Measurements from ENCODE around the gene SMYD3. TPM values are rescaled to one million over a fixed set of nuclear protein-coding genes. Genes with fewer than 3 reads are reported as not detected.

SMYD3 gene
- total and polyA plus RNA-seq, 2 of the 4 experiments (the other 2 are of a cell fraction): 26.5 to 37.6 TPM

DNA sequence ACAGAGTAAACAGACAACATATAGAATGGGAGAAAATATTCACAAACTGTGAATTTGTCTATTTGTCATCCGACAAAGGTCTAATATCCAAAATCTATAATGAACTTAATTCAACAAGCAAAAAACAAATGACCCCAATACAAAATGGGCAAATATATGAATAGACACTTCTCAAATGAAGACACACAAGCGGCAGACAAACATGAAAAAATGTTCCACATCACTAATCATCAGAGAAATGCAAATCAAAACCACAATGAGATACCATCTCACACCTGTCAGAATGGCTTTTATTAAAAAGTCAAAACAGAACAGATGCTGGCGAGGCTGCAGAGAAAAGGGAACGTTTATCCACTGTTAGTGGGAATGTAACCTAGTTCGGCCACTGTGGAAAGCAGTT is 72.7 kb downstream of the SMYD3 start:
- Histone ChIP-seq H2AK9ac (replicated peaks; ENCODE audit: low read depth, low read length, poor library complexity) (no peak overlapping the region), H3K23ac (ENCODE audit: low read depth, low read length) (no peak overlapping the region), H4K91ac (ENCODE audit: insufficient read depth, low read depth, low read length) (no peak overlapping the region), H2BK120ac (ENCODE audit: low read depth, low read length) (no peak overlapping the region), H3K9me3 (ENCODE audit: control insufficient read depth, insufficient read depth, low read length) (no peaks in the 10 kb centered on the region), H2AK5ac (ENCODE audit: low read depth, low read length) (no peak overlapping the region), H3K9me1 (ENCODE audit: insufficient read depth, low read length) (no peaks in the 10 kb centered on the region), H2BK20ac (ENCODE audit: low read depth, low read length) (no peak overlapping the region), H3K4me1 (ENCODE audit: control insufficient read depth, insufficient read depth, low read length) (peaks cover 3% of the 10 kb centered on the region; the same call in 1 of the 2 replicates), H3K4me2 (ENCODE audit: low read depth, low read length) (no peak overlapping the region), H3K14ac (replicated peaks; ENCODE audit: low read depth, low read length) (no peak overlapping the region), H4K20me1 (ENCODE audit: insufficient read depth, low read length) (no peaks in the 10 kb centered on the region), H3K27ac (ENCODE audit: insufficient read depth, low read length) (no peak overlapping the region), H3K4me3 (ENCODE audit: insufficient read depth, low read depth, low read length) (no peak overlapping the region), H2AFZ (replicated peaks; ENCODE audit: low read length, poor library complexity) (no peak overlapping the region), H3K9ac (ENCODE audit: low read depth, low read length) (no peak overlapping the region), H2BK15ac (ENCODE audit: low read depth, low read length) (no peak overlapping the region), H2BK5ac (ENCODE audit: low read depth, low read length, poor library complexity, severe bottlenecking) (no peak overlapping the region), H3K4ac (ENCODE audit: low read depth, low read length) (no peak overlapping the region), H3K79me1 (ENCODE audit: low read depth in 1 of 2, low read length in 2 of 2) (peaks cover 6 to 7% of the 10 kb centered on the region in 2 experiments; a peak in 1 of 4 replicates), H3K18ac (ENCODE audit: low read depth, low read length) (no peak overlapping the region), H4K5ac (ENCODE audit: low read depth, low read length) (no peak overlapping the region), H4K8ac (ENCODE audit: low read depth in 2 of 2, low read length in 2 of 2) (no peak overlapping the region), H3K36me3 (ENCODE audit: control insufficient read depth, insufficient read depth, low read length) (no peaks in the 10 kb centered on the region), H3K27me3 (ENCODE audit: control insufficient read depth, insufficient read depth, low read length) (no peaks in the 10 kb centered on the region), H3K56ac (ENCODE audit: extremely low read depth, insufficient read depth, low read length) (no peak overlapping the region)
- ATAC-seq (ENCODE audit: low read depth): no peak
- no peak for DNase-seq
- no CpG with 5 or more reads among the region's 5 CpGs for WGBS, 2 experiments (ENCODE audit: extremely low coverage in 2 of 2, insufficient read length in 1 of 2)
- TF ChIP-seq CHD1 (IDR thresholded peaks at IDR 0.05; ENCODE audit: low read depth, low read length) (no peak), RAD21 (IDR thresholded peaks at IDR 0.05; ENCODE audit: low read length) (no peak), BHLHE40 (IDR thresholded peaks at IDR 0.05; ENCODE audit: low read depth, low read length) (no peak), RCOR1 (IDR thresholded peaks at IDR 0.05; ENCODE audit: insufficient replicate concordance, low read length) (no peak), MAFK (IDR thresholded peaks at IDR 0.05; ENCODE audit: low read depth, low read length) (no peak), POLR2A (IDR thresholded peaks at IDR 0.05; ENCODE audit: low read depth, low read length) (no peak), CEBPB (IDR thresholded peaks at IDR 0.05; ENCODE audit: low read depth, low read length) (no peak), MAZ (IDR thresholded peaks at IDR 0.05; ENCODE audit: borderline replicate concordance, low read depth, low read length) (no peak), FOS (IDR thresholded peaks at IDR 0.05; ENCODE audit: low read depth, low read length) (no peak), MXI1 (IDR thresholded peaks at IDR 0.05; ENCODE audit: borderline replicate concordance, low read depth, low read length) (no peak), NFE2L2 (IDR thresholded peaks at IDR 0.05; ENCODE audit: low read depth, low read length) (no peak), SMC3 (IDR thresholded peaks at IDR 0.05; ENCODE audit: low read depth, low read length) (no peak), RFX5 (IDR thresholded peaks at IDR 0.05; ENCODE audit: low read depth, low read length) (no peak)
- TF ChIP-seq, protein P1, sequence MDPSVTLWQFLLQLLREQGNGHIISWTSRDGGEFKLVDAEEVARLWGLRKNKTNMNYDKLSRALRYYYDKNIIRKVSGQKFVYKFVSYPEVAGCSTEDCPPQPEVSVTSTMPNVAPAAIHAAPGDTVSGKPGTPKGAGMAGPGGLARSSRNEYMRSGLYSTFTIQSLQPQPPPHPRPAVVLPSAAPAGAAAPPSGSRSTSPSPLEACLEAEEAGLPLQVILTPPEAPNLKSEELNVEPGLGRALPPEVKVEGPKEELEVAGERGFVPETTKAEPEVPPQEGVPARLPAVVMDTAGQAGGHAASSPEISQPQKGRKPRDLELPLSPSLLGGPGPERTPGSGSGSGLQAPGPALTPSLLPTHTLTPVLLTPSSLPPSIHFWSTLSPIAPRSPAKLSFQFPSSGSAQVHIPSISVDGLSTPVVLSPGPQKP (IDR thresholded peaks at IDR 0.05; ENCODE audit: borderline replicate concordance, low read depth, low read length): no peak
- TF ChIP-seq, protein P2, sequence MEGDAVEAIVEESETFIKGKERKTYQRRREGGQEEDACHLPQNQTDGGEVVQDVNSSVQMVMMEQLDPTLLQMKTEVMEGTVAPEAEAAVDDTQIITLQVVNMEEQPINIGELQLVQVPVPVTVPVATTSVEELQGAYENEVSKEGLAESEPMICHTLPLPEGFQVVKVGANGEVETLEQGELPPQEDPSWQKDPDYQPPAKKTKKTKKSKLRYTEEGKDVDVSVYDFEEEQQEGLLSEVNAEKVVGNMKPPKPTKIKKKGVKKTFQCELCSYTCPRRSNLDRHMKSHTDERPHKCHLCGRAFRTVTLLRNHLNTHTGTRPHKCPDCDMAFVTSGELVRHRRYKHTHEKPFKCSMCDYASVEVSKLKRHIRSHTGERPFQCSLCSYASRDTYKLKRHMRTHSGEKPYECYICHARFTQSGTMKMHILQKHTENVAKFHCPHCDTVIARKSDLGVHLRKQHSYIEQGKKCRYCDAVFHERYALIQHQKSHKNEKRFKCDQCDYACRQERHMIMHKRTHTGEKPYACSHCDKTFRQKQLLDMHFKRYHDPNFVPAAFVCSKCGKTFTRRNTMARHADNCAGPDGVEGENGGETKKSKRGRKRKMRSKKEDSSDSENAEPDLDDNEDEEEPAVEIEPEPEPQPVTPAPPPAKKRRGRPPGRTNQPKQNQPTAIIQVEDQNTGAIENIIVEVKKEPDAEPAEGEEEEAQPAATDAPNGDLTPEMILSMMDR (conservative IDR thresholded peaks at IDR 0.05; ENCODE audit: low read depth, low read length): no peak
- TF ChIP-seq, protein P3, sequence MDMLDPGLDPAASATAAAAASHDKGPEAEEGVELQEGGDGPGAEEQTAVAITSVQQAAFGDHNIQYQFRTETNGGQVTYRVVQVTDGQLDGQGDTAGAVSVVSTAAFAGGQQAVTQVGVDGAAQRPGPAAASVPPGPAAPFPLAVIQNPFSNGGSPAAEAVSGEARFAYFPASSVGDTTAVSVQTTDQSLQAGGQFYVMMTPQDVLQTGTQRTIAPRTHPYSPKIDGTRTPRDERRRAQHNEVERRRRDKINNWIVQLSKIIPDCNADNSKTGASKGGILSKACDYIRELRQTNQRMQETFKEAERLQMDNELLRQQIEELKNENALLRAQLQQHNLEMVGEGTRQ (IDR thresholded peaks at IDR 0.05; ENCODE audit: low read depth, low read length): no peak
- ChIA-PET POLR2A (ENCODE audit: unreplicated experiment) (no interaction called here), CTCF (no interaction called here)
- dilution Hi-C loops (cut with HindIII; ENCODE audit: low sequenced_read_pairs, unreplicated experiment) (no loop called here), intact Hi-C loops (cut with micrococcal nuclease) (no loop called here), in situ Hi-C loops (cut with MboI; ENCODE audit: low sequenced_read_pairs) (no loop called here)
- BruUV-seq (replicated peaks): no TSS peak
